NT2/D1 (cell line): Measurements from ENCODE around the gene ADAM17.

Source experiments
- YY1 ChIP-seq: IDR thresholded peaks from 2 replicates; pipeline ENCODE4 v1.6.1; 2011; ENCODE audit not compliant: insufficient read length, insufficient read depth
- ZNF274 ChIP-seq: IDR thresholded peaks from 2 replicates; pipeline ENCODE4 v1.6.1; 2011; ENCODE audit warnings: mild to moderate bottlenecking, low read depth, low read length

DNA sequence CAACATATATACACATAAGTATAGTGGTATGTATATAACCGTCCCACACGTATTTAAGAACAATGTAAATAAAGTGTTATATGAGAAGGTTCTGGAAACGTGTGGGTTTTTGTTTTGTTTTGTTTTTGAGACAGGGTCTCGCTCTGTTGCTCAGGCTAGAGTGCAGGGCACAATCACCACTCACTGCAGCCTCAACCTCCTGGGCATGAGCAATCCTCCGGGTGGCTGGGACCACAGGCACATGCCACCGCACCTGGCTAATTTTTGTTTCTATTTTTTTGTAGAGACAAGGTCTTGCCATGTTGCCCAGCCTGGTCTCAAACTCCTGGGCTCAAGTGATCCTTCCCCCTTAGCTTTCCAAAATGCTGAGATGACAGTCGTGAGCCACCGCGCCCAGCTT lies 6.2 kb downstream of the ADAM17 start:
- no peak for TF ChIP-seq ZNF274
- no peak for TF ChIP-seq YY1
